KG1 (cell line): ENCODE data around the gene THOC6.
"Not testable (repeated sequence)": the region's sequence is repeated elsewhere in the genome, so short reads cannot be mapped to it uniquely, and the experiment has no call there.

Experiments
- DNase-seq: peaks from one replicate; lab custom pipeline; 2025; lab: John Stamatoyannopoulos, UW

Gene THOC6

GRCh38 chr16:3030222-3031212, 6.7 kb downstream of the THOC6 start:
- no peak for DNase-seq

- no peak for DNase-seq
Measured at GRCh38 chr16:3032624-3033023, 8.8 kb downstream of the THOC6 start.

- no peak for DNase-seq
Measured at GRCh38 chr16:3035289-3035971, 11.6 kb downstream of the THOC6 start.

- no peak for DNase-seq
Measured at GRCh38 chr16:3035972-3036725, 12.3 kb downstream of the THOC6 start.

- DNase-seq = no peak
Measured at GRCh38 chr16:3036726-3037315, 13.0 kb downstream of the THOC6 start, which contains the start of gene BICDL2. Gene BICDL2 (minus strand): TSS chr16:3036944. CDS start chr16:3035496, 1,448 bp downstream.

- DNase-seq = no peak
Measured at GRCh38 chr16:3038256-3038655, 14.4 kb downstream of the THOC6 start.

GRCh38 chr16:3038896-3039295, 15.1 kb downstream of the THOC6 start:
- DNase-seq = no peak

GRCh38 chr16:3042376-3042775, 18.5 kb downstream of the THOC6 start:
- no peak for DNase-seq

- DNase-seq = no peak
Measured at GRCh38 chr16:3044708-3045107, 20.9 kb downstream of the THOC6 start.

- no peak for DNase-seq
Measured at GRCh38 chr16:3045758-3046640, 22.2 kb downstream of the THOC6 start, which contains the start of gene MMP25. Gene MMP25 (plus strand): TSS chr16:3046561. CDS start chr16:3046918, 357 bp downstream.

GRCh38 chr16:3046641-3047386, 23.0 kb downstream of the THOC6 start:
- DNase-seq = no peak

GRCh38 chr16:3047387-3047720, 23.5 kb downstream of the THOC6 start:
- DNase-seq = no peak

GRCh38 chr16:3049921-3050481, 26.2 kb downstream of the THOC6 start:
- no peak for DNase-seq

- no peak for DNase-seq
Measured at GRCh38 chr16:3050487-3050886, 26.7 kb downstream of the THOC6 start.

- no peak for DNase-seq
Measured at GRCh38 chr16:3051009-3051408, 27.2 kb downstream of the THOC6 start.

- DNase-seq = no peak
Measured at GRCh38 chr16:3051494-3051893, 27.7 kb downstream of the THOC6 start.

GRCh38 chr16:3052571-3053329, 28.9 kb downstream of the THOC6 start:
- DNase-seq = not testable (repeated sequence)

GRCh38 chr16:3053330-3053710, 29.5 kb downstream of the THOC6 start:
- DNase-seq = not testable (repeated sequence)
